Natural killer cell (primary cell): ENCODE results near the gene PROC. TPM values are rescaled to one million over a fixed set of nuclear protein-coding genes. Genes with fewer than 3 reads are reported as not detected.

Source experiments
- ATAC-seq, 3 donors: fragments of 150-1000 bp in 2 of 3; fragments of 200-7000 bp in 1 of 3; cut with Tn5 transposase; 1 replicate in 1 of 3; 2 replicates in 2 of 3; pipeline ENCODE4 v1.10.0; 2021; ENCODE audit warnings: mild to moderate bottlenecking in 2 of 3, moderate library complexity in 2 of 3
- DNase-seq, 2 donors: peaks; one replicate each; pipeline versions ENCODE4 v3.0.0 to v3.0.0-alpha.2; 2013 to 2021; ENCODE audit warnings: mixed read lengths in 1 of 2
- H3K27ac ChIP-seq: one replicate; pipeline ENCODE4 v1.5.1; 2013; ENCODE audit warnings: mild to moderate bottlenecking, low read length
- H3K27me3 ChIP-seq: one replicate; pipeline ENCODE4 v1.6.1; 2013; ENCODE audit warnings: low read length; ENCODE audit not compliant: control insufficient read depth, insufficient read depth
- H3K36me3 ChIP-seq: one replicate; pipeline ENCODE4 v1.6.1; 2013; ENCODE audit warnings: low read length; ENCODE audit not compliant: control insufficient read depth, insufficient read depth
- H3K4me1 ChIP-seq: one replicate; pipeline ENCODE4 v1.6.1; 2013; ENCODE audit warnings: low read length; ENCODE audit not compliant: control insufficient read depth, insufficient read depth
- H3K4me3 ChIP-seq: one replicate; pipeline ENCODE4 v1.5.1; 2013; ENCODE audit warnings: low read length
- H3K9me3 ChIP-seq: one replicate; pipeline ENCODE4 v1.6.1; 2013; ENCODE audit warnings: low read length; ENCODE audit not compliant: control insufficient read depth, insufficient read depth
- H3K27ac Mint-ChIP-seq, 2 donors: one replicate each; pipeline ENCODE4 v1.8.0; 2022; ENCODE audit warnings: mild to moderate bottlenecking in 2 of 2, mixed read lengths in 2 of 2, moderate library complexity in 1 of 2
- H3K27me3 Mint-ChIP-seq, 2 donors: one replicate each; pipeline ENCODE4 v1.8.0; 2022; ENCODE audit warnings: low read depth in 2 of 2, mixed read lengths in 2 of 2
- H3K36me3 Mint-ChIP-seq: one replicate; pipeline ENCODE4 v1.8.0; 2022; ENCODE audit warnings: mixed read lengths
- H3K4me1 Mint-ChIP-seq, 2 donors: one replicate each; pipeline ENCODE4 v1.8.0; 2022; ENCODE audit warnings: mixed read lengths in 2 of 2
- H3K4me3 Mint-ChIP-seq: one replicate; pipeline ENCODE4 v1.8.0; 2022; ENCODE audit warnings: mild to moderate bottlenecking, moderate library complexity, mixed read lengths
- H3K9me3 Mint-ChIP-seq, 2 donors: one replicate each; pipeline ENCODE4 v1.8.0; 2022; ENCODE audit warnings: mixed read lengths in 2 of 2
- WGBS: methylation state at CpG from one replicate; pipeline ENCODE4 v1.1.7; 2013; ENCODE audit warnings: missing lambda C conversion rate; ENCODE audit not compliant: insufficient coverage; 5-methylcytosine and 5-hydroxymethylcytosine counted together
- intact Hi-C: fragments of 100-400 bp; cut with micrococcal nuclease; formaldehyde crosslinking; loops from one replicate; pipeline ENCODE4 v1.14.2; 2022
- total RNA-seq, 4 donors: library from RNA; stranded (reverse); fragments of 120-200 nt in 1 of 4; gene quantifications; one replicate each; pipeline versions ENCODE4 v1.2.3 to v1.2.4, GENCODE V29; 2013 to 2022
- TF ChIP-seq, protein P1 (sequence below): fragments of 200-600 bp; IDR thresholded peaks from one replicate; pipeline ENCODE4 v1.8.0; 2022; ENCODE audit warnings: antibody characterized with exemption

PROC gene
- total RNA-seq, 3 donors from 2014 or later (not counting 1 experiment from before 2014, with no cell fraction given), result not detected

DNA sequence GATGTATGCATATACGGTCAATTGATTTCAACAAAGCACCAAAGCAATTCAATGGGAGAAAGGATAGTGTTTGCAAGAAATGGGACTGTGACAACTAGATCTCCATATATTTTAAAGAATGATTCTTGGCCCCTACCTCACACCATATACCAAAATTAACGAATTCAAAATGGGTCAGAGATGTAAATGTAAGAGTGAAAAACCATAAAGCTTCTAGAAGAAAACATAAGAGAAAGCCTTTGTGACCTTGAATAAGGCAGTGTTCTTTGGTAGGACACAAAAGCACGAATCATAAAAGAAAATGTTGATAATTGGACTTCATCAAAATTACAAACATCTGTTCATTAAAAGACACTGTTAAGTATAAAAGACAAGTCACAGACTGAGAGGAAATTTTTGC is 5.0 kb upstream of the PROC start:
- DNase-seq (no peak), ATAC-seq (no peak)
- H3K36me3 Mint-ChIP-seq, result no peaks in the 10 kb centered on the region
- no peaks in the 10 kb centered on the region for H3K9me3 ChIP-seq
- intact Hi-C loops, result no loop called here
- peaks cover 18 to 19% of the 10 kb centered on the region in 2 donors for H3K4me1 Mint-ChIP-seq
- H3K36me3 ChIP-seq, result no peaks in the 10 kb centered on the region
- no peak overlapping the region for H3K4me3 ChIP-seq
- H3K27ac ChIP-seq, result no peak overlapping the region
- H3K27me3 ChIP-seq, result no peaks in the 10 kb centered on the region
- 100% methylated on average over 1 of the region's 3 CpGs for WGBS
- H3K9me3 Mint-ChIP-seq, result no peaks in the 10 kb centered on the region
- H3K4me3 Mint-ChIP-seq, result no peak overlapping the region
- peaks cover 27 to 32% of the 10 kb centered on the region in 2 donors for H3K27me3 Mint-ChIP-seq
- H3K27ac Mint-ChIP-seq, result no peak overlapping the region
- TF ChIP-seq, protein P1, sequence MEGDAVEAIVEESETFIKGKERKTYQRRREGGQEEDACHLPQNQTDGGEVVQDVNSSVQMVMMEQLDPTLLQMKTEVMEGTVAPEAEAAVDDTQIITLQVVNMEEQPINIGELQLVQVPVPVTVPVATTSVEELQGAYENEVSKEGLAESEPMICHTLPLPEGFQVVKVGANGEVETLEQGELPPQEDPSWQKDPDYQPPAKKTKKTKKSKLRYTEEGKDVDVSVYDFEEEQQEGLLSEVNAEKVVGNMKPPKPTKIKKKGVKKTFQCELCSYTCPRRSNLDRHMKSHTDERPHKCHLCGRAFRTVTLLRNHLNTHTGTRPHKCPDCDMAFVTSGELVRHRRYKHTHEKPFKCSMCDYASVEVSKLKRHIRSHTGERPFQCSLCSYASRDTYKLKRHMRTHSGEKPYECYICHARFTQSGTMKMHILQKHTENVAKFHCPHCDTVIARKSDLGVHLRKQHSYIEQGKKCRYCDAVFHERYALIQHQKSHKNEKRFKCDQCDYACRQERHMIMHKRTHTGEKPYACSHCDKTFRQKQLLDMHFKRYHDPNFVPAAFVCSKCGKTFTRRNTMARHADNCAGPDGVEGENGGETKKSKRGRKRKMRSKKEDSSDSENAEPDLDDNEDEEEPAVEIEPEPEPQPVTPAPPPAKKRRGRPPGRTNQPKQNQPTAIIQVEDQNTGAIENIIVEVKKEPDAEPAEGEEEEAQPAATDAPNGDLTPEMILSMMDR, result no peak
- H3K4me1 ChIP-seq, result peaks cover 25% of the 10 kb centered on the region

DNA sequence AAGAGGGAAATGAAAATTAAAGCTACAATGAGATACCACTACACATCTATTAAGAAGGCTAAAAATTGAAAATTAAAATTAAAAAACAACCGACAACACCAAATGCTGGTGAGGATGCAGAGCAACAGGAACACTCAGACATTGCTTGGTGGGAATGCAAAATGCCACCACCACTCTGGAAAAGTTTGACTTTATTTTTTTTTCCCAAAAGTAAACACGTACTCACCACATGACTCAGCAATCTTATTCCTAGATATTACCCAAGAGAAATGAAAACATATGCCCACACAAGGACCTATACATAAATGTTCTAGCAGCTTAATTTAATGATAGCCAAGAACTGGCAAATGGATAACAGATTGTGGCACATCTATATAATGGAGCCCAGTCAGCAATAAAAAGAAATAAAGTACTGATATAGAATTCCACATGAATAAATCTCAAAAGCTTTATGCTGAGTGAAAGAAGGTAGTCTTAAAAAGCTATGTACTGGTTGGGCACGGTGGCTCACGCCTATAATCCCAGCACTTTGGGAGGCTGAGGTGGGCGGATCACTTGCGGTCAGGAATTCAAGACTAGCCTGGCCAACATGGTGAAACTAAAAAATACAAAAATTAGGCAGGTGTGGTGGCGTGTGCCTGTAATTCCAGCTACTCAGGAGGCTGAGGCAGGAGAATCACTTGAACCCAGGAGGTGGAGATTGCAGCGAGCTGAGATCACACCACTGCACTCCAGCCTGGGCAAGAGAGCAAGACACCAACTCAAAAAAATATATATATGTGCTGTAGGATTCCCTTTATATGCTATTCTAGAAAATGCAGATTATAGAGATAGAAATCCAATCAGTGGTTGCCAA is 4.2 kb upstream of the PROC start:
- Mint-ChIP-seq H3K27me3 (peaks cover 29 to 32% of the 10 kb centered on the region in 2 donors), H3K4me3 (peak overlapping the region; percentile 54), H3K27ac (no peak overlapping the region), H3K4me1 (peaks cover 14 to 18% of the 10 kb centered on the region in 2 donors), H3K9me3 (no peaks in the 10 kb centered on the region), H3K36me3 (no peaks in the 10 kb centered on the region)
- Histone ChIP-seq H3K4me3 (no peak overlapping the region), H3K36me3 (no peaks in the 10 kb centered on the region), H3K4me1 (peaks cover 19% of the 10 kb centered on the region), H3K27ac (no peak overlapping the region), H3K9me3 (no peaks in the 10 kb centered on the region), H3K27me3 (no peaks in the 10 kb centered on the region)
- no peak for DNase-seq
- WGBS, result 91% methylated on average over 8 of the region's 8 CpGs
- TF ChIP-seq, protein P1, result no peak
- ATAC-seq, result no peak
- intact Hi-C loops, result no loop called here

DNA sequence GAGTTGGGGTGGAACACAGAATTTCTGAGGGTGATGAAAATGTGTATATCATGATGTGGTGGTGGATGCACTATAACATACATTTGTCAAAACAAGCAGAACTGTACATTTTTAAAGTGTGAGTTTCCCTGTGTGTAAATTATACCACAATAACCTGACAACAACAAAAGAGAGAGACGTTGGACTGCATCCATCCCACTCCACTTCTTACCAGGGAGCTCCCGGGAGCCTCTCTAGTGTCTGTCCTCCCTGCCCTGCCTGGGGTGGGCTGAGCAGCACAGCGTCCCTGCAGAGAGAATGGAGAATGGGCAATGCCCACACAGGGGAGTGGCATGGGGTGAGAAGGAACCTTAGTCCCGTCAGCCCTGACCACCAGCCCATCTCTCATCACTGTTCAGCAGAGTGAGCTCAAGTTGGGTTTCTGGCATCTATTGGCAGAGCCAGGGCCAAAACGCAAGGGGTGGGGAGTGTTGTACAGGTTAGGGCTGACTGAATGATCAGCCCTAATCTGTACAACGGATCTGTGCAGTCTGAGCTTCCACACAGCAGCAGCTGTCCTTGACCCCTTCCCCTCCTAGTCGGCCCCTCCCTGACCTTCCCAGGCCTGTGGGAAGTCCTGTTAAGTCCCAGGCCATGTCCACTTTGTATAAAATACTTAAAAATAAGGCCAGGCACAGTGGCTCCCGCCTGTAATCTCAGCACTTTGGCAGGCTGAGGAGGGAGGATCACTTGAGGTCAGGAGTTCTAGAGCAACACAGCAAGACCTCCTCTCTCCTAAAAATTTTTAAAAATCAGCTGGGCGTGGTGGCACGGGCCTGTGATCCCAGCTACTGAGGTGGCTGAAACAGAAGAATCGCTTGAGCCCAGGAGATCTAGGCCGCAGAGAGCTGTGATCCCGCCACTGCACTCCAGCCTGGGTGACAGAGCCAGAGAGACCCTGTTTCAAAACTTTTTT is 3.3 kb upstream of the PROC start:
- no peaks in the 10 kb centered on the region for H3K9me3 ChIP-seq
- H3K27ac ChIP-seq, result no peak overlapping the region
- no peak overlapping the region for H3K4me3 ChIP-seq
- WGBS, result 95% methylated on average over 11 of the region's 13 CpGs
- Mint-ChIP-seq H3K36me3 (no peaks in the 10 kb centered on the region), H3K27me3 (peaks cover 31 to 32% of the 10 kb centered on the region in 2 donors), H3K27ac (no peak overlapping the region), H3K4me3 (peak overlapping the region; percentile 54), H3K4me1 (peaks cover 14 to 18% of the 10 kb centered on the region in 2 donors), H3K9me3 (no peaks in the 10 kb centered on the region)
- peaks cover 19% of the 10 kb centered on the region for H3K4me1 ChIP-seq
- DNase-seq (no peak), ATAC-seq (no peak)
- TF ChIP-seq, protein P1, result no peak
- no peaks in the 10 kb centered on the region for H3K36me3 ChIP-seq
- no peaks in the 10 kb centered on the region for H3K27me3 ChIP-seq
- intact Hi-C loops, result no loop called here
